Ovary (tissue), 9 donors: ENCODE measurements around the gene NEAT1. TPM values are rescaled to one million over a fixed set of nuclear protein-coding genes. Genes with fewer than 3 reads are reported as not detected.

Experiments
- DNase-seq, 5 donors: peaks; one replicate each; pipeline ENCODE4 v3.0.0-alpha.2; 2019 to 2020
- H3K27ac ChIP-seq, 2 donors: fragments of 200-600 bp; one replicate each; pipeline versions ENCODE4 v1.5.1 to v1.8.0; 2019 to 2022
- H3K27me3 ChIP-seq: fragments of 200-600 bp; one replicate; pipeline ENCODE4 v1.8.0; 2022
- H3K36me3 ChIP-seq: fragments of 200-600 bp; sonication (generic); one replicate; pipeline ENCODE4 v1.5.1; 2019
- H3K4me1 ChIP-seq: one replicate; pipeline ENCODE4 v1.8.1; 2013; ENCODE audit warnings: mild to moderate bottlenecking, moderate library complexity; ENCODE audit not compliant: insufficient read depth
- H3K4me3 ChIP-seq: fragments of 200-600 bp; sonication (generic); one replicate; pipeline ENCODE4 v1.5.1; 2017
- H3K9me3 ChIP-seq, 2 donors: fragments of 200-600 bp in 1 of 2; sonication (generic) in 1 of 2; one replicate each; pipeline versions ENCODE4 v1.5.1 to v1.8.1; 2013 to 2019; ENCODE audit warnings: mild to moderate bottlenecking in 1 of 2, moderate library complexity in 1 of 2
- EP300 ChIP-seq: sonication (generic); formaldehyde crosslinking; IDR thresholded peaks from one replicate; pipeline ENCODE4 v1.6.1; 2017; ENCODE audit warnings: antibody characterized with exemption
- POLR2A ChIP-seq: fragments of 450-650 bp; IDR thresholded peaks from one replicate; pipeline ENCODE4 v1.6.1; 2017; ENCODE audit warnings: antibody characterized with exemption, mild to moderate bottlenecking, moderate library complexity
- WGBS, 3 donors: extraction: QIAGEN DNeasy Blood & Tissue Kit in 1 of 3; methylation state at CpG; one replicate each; pipeline versions ENCODE4 v1.1.5 to v1.1.7; 2013 to 2017; 5-methylcytosine and 5-hydroxymethylcytosine counted together
- intact Hi-C, 4 donors: fragments of 100-400 bp; cut with DNase I; formaldehyde crosslinking; loops; one replicate each; pipeline versions ENCODE4 v1.11.0 to v1.15.1; 2022 to 2023
- polyA plus RNA-seq, 2 donors: library from polyadenylated mRNA; stranded (reverse); fragments of 200-250 nt in 1 of 2; fragments of 350-450 nt in 1 of 2; fragmentation: Illumina TruSeq in 1 of 2; extraction: RNeasy Lipid Tissue Mini Kit (QIAGEN cat#74804) in 1 of 2; gene quantifications; one replicate each; pipeline ENCODE4 v1.2.3, GENCODE V29; 2013 to 2014
- total RNA-seq, 7 donors: library from RNA; depleted of rRNA in 2 of 7; stranded (reverse); fragments of >200 nt in 2 of 7; fragmentation: NEBNext Ultra II Directional in 3 of 7; extraction: Animal tissue kit (Norgen Biotek cat#: 25700) in 3 of 7; gene quantifications; one replicate each; pipeline versions ENCODE4 v1.1.0 to v1.2.4, GENCODE V29; 2016 to 2023
- TF ChIP-seq, protein P1 (sequence below), 3 donors: fragments of 450-650 bp in 2 of 3; fragments of 200-600 bp in 1 of 3; IDR thresholded peaks; one replicate each; pipeline versions ENCODE4 v1.5.1 to v1.8.0; 2016 to 2022; ENCODE audit warnings: antibody characterized with exemption in 3 of 3, mild to moderate bottlenecking in 1 of 3
- donor health status: DM: no; HTN: no; CAD: no; lungs with moderate emphysema.
- donor health status: DM: no; HTN: no; CAD: no.
- donor health status: Bipolar disorder and iron deficiency.
- donor health status: DM: yes; HTN: yes; CAD: no.
- donor health status: DM: no; HTN: no; CAD: no.
- donor health status: DM: yes; HTN: yes; CAD: no.

NEAT1 gene
- total and polyA plus RNA-seq, 9 donors: 175 to 850 (median 351) TPM

- Histone ChIP-seq H3K4me1 (no peaks in the 10 kb centered on the region), H3K27ac (no peak overlapping the region), H3K27me3 (no peaks in the 10 kb centered on the region), H3K36me3 (no peaks in the 10 kb centered on the region), H3K4me3 (no peak overlapping the region), H3K9me3 (no peaks in the 10 kb centered on the region)
- no peak for DNase-seq
- intact Hi-C loops: no loop called here
- TF ChIP-seq EP300 (no peak), POLR2A (no peak)
- TF ChIP-seq, protein P1, sequence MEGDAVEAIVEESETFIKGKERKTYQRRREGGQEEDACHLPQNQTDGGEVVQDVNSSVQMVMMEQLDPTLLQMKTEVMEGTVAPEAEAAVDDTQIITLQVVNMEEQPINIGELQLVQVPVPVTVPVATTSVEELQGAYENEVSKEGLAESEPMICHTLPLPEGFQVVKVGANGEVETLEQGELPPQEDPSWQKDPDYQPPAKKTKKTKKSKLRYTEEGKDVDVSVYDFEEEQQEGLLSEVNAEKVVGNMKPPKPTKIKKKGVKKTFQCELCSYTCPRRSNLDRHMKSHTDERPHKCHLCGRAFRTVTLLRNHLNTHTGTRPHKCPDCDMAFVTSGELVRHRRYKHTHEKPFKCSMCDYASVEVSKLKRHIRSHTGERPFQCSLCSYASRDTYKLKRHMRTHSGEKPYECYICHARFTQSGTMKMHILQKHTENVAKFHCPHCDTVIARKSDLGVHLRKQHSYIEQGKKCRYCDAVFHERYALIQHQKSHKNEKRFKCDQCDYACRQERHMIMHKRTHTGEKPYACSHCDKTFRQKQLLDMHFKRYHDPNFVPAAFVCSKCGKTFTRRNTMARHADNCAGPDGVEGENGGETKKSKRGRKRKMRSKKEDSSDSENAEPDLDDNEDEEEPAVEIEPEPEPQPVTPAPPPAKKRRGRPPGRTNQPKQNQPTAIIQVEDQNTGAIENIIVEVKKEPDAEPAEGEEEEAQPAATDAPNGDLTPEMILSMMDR (IDR thresholded peaks at IDR 0.05): no peak
- 86 to 90% (median 88%) methylated on average over 10 of the region's 10 CpGs for WGBS, 3 donors
Observed at GRCh38 chr11:65401803-65402248, 20.8 kb upstream of the NEAT1 start.

DNA sequence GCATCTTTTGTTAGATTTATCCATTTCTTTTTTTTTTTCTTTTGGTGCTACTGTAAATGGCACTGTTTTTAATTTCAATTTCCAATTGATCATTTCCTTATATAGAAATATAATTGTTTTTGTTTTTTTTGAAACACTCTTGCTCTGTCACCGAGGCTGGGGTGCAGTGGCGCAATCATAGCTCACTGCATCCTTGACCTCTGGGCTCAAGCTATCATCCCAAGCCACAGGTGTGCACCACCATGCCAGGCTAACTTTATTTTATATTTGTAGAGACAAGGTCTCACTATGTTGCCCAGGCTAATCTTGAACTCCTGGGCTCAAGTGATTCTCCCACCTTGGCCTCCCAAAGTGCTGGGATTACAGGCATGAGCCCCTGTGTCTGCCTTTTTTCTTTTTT is 19.8 kb upstream of the NEAT1 start:
- intact Hi-C loops: no loop called here
- DNase-seq: no peak
- Histone ChIP-seq H3K27ac (no peak overlapping the region), H3K27me3 (no peaks in the 10 kb centered on the region), H3K36me3 (no peaks in the 10 kb centered on the region), H3K4me1 (no peaks in the 10 kb centered on the region), H3K4me3 (no peak overlapping the region), H3K9me3 (no peaks in the 10 kb centered on the region)
- TF ChIP-seq, protein P1 (IDR thresholded peaks at IDR 0.05): no peak
- TF ChIP-seq POLR2A: no peak
- TF ChIP-seq EP300: no peak
- 67 to 84% (median 70%) methylated on average over 2 of the region's 2 CpGs for WGBS, 3 donors

GRCh38 chr11:65403607-65404121 is 18.9 kb upstream of the NEAT1 start:
- intact Hi-C loops: no loop called here
- no peaks in the 10 kb centered on the region for H3K4me1 ChIP-seq
- H3K27ac ChIP-seq: no peak overlapping the region
- H3K4me3 ChIP-seq: no peak overlapping the region
- DNase-seq: no peak
- H3K36me3 ChIP-seq: no peaks in the 10 kb centered on the region
- WGBS, 3 donors: 72 to 79% (median 76%) methylated on average over 12 of the region's 12 CpGs
- H3K27me3 ChIP-seq: no peaks in the 10 kb centered on the region
- TF ChIP-seq POLR2A (no peak), EP300 (no peak)
- TF ChIP-seq, protein P1 (IDR thresholded peaks at IDR 0.05): no peak
- no peaks in the 10 kb centered on the region for H3K9me3 ChIP-seq

GRCh38 chr11:65404210-65404609 is 18.4 kb upstream of the NEAT1 start:
- no peaks in the 10 kb centered on the region for H3K4me1 ChIP-seq
- H3K36me3 ChIP-seq: no peaks in the 10 kb centered on the region
- intact Hi-C loops: no loop called here
- no peak overlapping the region for H3K4me3 ChIP-seq
- 80 to 84% (median 81%) methylated on average over 13 of the region's 13 CpGs for WGBS, 3 donors
- no peak for DNase-seq
- no peaks in the 10 kb centered on the region for H3K9me3 ChIP-seq
- TF ChIP-seq, protein P1 (IDR thresholded peaks at IDR 0.05): no peak
- TF ChIP-seq EP300 (no peak), POLR2A (no peak)
- no peak overlapping the region for H3K27ac ChIP-seq
- H3K27me3 ChIP-seq: no peaks in the 10 kb centered on the region
